PFSK-1 (cell line): Measurements from ENCODE around the gene ACTL7A.

Experiments used
- POLR2AphosphoS5 ChIP-seq: IDR thresholded peaks from 2 replicates; pipeline ENCODE4 v1.6.1; 2012; ENCODE audit warnings: low read depth, mild to moderate bottlenecking, control low read depth, low read length, moderate library complexity
- TAF1 ChIP-seq: IDR thresholded peaks from 2 replicates; pipeline ENCODE4 v1.6.1; 2012; ENCODE audit warnings: low read length, control low read depth, borderline replicate concordance; ENCODE audit not compliant: insufficient read depth

DNA sequence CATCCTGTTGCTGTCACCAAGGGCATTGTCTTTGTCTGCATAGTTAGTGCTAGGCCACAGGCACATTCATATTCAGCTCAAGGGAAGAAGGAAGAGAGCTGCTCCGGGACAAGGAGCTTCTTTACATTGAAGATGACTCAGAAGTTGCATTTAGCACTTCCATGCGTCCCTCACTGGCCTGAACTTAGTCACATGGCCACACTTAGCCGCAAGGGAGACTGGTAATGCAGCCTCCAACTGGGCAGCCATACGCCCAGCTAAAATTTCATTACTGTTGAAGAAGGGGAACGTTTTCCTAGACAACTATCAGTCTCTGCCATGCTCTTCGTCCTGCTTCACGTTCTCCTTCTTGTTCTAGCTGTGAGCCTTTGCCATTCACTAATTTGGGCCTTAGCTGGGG lies 26.2 kb upstream of the ACTL7A start:
- TF ChIP-seq TAF1 (no peak), POLR2AphosphoS5 (no peak)
